GM18909 (cell line): Measurements from ENCODE around the gene MASP1.
A peak's percentile ranks its signal among the peaks of the same experiment; 100 is the strongest.

Experiments used
- ATAC-seq: cut with Tn5 transposase; IDR thresholded peaks from one replicate; pipeline ENCODE4 v1.9.1; 2021; ENCODE audit warnings: mild to moderate bottlenecking; ENCODE audit not compliant: unreplicated experiment, poor library complexity

MASP1 gene, protein sequence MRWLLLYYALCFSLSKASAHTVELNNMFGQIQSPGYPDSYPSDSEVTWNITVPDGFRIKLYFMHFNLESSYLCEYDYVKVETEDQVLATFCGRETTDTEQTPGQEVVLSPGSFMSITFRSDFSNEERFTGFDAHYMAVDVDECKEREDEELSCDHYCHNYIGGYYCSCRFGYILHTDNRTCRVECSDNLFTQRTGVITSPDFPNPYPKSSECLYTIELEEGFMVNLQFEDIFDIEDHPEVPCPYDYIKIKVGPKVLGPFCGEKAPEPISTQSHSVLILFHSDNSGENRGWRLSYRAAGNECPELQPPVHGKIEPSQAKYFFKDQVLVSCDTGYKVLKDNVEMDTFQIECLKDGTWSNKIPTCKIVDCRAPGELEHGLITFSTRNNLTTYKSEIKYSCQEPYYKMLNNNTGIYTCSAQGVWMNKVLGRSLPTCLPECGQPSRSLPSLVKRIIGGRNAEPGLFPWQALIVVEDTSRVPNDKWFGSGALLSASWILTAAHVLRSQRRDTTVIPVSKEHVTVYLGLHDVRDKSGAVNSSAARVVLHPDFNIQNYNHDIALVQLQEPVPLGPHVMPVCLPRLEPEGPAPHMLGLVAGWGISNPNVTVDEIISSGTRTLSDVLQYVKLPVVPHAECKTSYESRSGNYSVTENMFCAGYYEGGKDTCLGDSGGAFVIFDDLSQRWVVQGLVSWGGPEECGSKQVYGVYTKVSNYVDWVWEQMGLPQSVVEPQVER

DNA sequence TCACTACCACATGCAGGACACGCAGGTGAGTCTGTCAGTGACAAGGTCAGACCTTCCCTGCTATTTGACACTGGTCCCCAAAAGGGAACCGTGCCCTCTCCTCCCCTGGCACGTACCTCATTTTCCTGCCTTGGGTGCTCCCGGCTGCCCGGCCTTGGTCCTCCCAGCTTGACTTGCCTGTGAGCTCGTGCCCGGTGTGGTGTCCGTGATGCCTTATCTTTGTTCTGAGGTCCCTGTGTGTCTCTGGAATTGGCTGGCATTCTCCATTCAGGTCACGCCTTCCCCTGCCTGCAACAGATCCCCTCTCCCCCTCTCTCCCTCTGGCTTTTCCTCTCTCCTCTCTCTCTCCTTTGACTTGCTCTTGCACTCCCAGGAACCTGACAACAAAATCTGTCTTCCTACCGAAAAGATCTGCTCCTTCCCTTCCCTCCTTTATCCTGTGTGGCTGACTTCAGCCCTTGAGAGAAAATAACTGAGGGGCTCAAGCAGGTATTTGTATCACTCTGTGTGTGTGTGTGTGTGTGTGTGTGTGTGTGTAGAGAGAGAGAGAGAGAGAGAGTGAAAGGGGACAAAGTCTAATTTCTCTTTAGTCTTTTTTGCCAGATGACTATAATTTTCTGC is at the start of gene MASP1:
MASP1 (minus strand) TSS at position 226 of the 621 bp plus-strand sequence; CDS start at position 121, 105 bp downstream.
- no peak for ATAC-seq

DNA sequence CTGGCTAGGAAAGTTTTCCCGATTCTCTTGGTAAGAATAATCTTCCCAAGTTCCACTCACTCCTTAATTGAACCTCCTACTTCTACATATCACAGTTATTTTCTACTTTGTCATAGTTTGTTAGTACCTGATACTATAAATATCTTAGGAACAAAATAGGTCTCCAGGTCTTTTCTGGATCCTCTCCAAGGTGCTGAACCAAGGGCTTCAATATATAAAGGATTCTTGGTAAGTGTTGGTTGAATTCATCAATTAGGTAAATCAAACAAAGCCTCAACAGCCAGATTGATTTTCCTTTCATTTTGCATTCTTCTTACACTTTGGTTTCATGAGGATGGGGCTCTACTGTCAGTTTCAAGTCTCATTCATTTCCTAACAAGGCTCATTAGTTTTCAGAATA is 49.0 kb upstream of the MASP1 start:
- ATAC-seq, result no peak

DNA sequence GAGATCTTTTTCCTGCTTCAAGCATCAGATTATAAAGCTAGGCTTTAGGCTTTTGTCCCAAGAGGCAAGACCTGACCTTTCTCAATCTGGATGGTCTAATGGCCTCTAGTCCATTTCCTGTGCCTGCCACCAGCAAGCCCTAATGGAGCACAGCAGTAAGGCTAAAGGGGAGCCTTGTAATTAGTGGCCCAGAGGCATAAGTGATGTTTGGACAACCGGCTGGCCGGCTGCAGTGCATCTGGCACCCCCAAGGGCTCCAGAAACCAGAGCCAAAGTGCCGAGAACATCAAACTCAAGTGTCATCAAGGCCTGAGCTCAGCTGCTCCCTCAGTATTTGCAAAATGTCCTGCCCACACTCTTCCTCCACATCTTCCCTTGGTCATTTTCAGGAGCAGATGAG is 44.8 kb upstream of the MASP1 start:
- no peak for ATAC-seq

DNA sequence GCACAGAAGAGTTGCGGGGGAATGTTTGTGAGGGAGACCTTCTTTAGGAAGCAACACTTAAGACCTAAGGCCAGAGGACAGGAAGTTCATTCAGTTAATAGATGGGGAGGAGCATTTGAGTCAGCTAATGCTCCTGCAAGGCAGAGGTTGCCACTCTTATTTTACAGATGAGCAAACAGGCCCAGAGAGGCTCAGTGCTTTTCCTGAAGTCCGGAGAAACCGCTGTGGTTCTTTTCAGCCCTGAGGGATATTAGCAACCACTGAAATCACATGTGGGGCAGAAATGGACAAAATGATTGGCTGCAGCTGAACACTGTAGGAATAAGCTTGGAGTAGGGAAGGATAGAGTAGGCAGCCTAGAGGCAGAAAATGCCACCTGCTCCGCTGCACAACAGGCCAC is 43.4 kb upstream of the MASP1 start:
- no peak for ATAC-seq

DNA sequence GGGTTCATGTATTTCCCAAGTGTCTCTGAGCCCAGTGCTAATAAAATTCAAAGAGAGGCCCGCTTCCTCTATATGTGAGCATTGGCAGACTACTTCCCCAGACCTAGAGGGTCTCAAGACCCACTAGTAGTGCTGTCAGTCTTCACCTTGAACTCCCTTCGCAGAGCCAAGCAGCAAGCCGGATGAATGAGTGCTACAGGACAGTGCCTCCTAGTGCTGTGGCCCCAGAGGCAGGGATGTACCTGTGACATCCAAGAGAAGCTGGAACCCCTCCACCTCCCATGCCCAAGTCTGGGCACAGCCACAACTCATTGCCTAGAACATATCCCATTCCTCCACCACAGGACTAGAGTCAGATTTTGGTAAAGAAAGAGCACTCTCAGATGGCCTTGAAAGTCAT is 37.2 kb upstream of the MASP1 start:
- ATAC-seq, result no peak

DNA sequence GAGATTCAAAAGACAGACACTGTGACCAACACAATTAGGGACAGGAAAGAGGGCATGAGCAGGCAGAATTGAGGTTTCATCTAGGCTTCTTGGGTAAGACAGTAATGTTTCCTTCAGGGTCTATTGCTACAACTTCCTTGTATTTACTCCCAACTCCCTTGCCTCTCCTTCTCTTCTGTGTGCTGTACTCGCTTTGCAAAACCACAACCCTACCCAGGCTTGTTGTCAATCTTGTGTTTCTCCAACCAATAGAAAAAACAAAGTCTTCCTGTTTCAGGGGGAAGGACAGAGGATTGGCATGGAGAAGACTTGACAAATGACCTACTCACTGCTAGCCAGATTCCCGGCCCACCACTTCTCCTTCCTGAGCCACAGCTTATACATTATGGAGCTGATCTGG is 36.3 kb upstream of the MASP1 start:
- ATAC-seq, result no peak

DNA sequence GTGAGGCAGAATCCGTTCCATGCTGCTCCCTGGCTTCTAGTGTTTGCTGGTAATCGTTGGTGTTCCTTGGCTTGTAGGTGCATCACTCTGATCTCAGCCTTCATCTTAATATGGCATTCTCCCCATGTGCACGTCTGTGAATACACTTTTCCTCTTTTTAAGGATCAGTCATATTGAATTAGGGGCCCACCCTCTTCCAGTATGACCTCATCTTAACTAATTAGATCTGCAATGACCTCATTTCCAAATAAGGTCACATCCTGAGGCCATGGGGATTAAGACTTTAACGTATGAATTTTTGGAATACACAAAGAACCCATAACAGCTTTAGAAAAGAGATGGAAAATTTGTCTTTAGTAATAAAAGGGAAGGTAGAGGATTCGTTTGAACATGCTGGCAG is 34.1 kb upstream of the MASP1 start:
- ATAC-seq, result no peak

DNA sequence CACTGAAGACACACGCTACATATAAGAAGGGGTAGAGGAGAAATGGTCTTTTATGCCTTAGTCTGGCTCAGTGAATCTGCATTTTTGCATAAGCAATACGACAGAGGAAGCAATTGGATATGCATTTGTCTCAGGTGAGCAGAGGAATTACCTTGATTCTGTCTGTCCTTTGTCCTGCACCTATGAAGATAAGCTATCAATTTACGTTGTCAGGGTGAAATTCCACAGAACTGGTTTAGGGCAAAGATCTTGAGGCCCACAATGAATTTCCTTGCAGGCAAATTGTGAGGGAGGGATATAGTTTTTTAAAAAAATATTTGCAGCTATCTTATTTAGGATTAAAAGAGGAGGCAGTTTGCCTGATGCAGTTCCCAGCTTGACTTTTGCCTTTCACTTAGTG is 31.6 kb upstream of the MASP1 start:
- no peak for ATAC-seq

DNA sequence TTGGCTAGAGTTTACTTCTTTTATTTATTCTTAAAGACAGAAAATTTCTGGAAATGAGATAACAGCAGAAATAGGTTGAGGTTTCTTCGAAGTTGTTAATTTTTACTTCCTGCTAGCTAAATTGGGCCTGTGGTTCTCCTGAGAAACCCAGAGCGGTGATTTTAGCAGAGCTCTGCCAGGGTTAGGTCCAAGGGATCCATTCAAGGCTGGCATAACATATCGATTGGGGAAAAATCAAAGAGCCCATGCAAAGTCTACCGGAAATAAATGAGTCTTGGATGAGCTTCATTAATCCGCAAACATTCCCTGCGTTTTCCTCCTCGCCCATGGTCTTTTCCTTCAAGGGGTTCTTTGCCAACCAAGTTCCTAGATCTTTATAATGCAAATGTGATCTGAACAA is 30.8 kb upstream of the MASP1 start:
- no peak for ATAC-seq

DNA sequence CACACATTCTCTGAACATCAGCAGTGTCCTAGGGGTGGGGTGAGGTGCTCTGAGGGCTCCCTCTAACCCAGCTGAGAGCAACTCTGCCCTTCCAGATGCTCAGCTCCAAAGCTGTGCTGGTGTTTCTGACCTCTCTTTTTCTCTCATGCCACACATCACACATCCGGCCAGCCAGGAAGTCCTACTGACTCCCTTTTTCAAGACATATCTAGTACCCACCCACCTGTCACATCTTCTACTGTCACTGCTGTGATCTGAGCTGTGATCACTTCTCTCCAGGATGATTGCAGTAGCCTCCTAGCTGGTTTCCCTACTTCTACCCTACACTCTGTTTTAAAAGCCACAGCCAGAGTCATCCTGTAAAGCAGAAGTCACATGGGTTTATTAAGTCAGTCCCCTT is 30.2 kb upstream of the MASP1 start:
- ATAC-seq, result no peak

DNA sequence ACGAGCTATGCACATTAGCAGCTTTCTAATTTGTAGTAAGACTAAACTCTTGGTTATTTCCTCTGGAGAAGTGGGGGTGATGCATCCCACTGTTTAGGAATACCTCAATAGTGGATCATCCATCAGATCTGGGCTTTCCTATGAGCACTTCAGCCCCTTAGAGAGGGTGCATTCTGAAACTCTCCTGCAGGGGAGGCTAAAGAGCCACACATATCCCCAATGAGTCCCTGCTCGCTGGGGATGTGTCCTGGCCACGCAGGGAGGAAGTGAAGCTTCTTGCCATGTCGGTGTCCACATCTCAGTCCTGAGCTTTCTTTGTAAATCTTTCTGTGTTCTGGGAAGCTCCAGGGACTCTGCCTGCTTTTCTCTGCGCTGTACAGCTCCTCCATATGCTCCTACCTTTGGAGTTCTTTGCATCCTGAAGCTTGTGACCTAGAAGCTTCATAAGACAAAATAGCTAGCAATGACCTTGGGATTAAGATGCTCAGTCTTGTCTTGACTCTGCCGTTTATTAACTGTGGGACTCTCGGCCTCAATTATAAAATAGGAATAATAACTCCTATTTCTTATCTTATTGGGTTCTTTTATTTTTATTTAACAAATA is 28.3 kb upstream of the MASP1 start:
- ATAC-seq, result peak; percentile 87

DNA sequence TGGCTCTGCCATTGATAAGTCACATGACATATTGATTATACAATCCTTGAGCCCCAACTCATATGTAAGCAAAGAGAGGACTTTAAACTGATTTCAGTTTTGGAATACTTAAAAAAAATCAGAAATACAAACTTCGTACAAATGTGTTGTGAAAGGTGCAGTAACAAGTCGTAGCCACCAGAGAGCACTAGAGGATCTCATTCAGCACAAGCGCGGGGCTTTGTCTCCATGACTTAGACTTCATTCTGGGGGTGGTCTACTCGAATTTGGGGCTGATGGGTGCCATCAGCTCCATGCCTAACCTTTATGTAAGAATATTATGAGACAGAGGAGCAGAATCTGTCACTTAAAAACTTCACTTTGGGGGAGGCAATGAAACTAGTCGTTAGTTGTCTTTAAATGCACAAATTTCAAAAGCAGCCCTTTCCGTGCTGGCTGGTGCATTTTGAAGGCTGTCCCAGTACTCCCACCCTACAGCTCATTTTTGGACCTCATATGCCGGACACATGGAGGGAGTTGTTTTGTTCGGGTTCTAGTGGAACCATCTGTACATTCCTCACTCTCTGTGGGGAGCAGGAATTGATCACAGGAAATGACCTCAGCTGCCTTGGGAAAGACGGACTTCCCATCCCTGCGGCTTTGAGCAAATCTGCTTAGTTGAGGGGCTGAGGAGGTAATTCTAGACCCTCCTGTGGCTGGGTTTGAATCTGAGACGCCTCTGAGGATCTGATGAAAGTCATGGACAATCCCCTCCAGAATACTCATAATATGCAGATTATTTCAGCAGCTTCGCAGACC is 27.5 kb upstream of the MASP1 start:
- ATAC-seq, result no peak

DNA sequence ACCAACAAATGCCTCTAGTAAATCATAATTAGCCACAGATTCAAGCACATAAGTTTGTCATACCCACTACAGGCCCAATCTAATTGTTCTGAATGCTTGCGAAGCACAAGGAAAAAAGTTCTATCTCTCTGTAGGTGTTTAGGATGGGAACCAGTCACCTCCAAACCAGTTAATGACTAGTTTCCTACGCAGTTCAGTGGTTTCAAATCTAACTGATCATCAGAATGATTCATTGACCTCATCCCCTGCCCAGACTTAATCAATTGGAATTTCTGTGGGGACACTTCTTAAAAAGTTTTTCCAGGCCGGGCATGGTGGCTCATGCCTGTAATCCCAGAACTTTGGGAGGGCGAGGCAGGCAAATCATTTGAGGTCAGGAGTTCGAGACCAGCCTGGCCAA is 24.3 kb upstream of the MASP1 start:
- ATAC-seq, result no peak

DNA sequence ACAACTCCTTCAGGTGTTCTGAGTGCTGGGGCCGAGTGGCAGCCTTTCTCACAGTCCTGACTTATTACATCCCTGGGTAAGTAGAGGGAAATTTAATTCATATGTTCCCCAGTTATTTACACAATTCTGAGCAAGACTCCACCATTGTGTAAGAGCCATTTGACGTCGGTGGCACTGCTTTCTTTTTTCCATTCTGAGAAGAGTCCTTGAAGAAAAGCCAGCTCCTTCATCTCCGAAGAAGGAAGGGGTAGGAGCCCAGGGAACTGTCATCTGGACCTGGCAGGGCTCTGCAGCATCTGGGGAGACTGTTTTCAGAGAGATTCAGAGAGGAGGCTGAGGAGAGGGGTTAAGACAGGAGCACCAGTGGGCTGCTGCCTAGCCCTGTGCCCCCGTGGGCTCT is 22.6 kb upstream of the MASP1 start:
- ATAC-seq, result no peak

DNA sequence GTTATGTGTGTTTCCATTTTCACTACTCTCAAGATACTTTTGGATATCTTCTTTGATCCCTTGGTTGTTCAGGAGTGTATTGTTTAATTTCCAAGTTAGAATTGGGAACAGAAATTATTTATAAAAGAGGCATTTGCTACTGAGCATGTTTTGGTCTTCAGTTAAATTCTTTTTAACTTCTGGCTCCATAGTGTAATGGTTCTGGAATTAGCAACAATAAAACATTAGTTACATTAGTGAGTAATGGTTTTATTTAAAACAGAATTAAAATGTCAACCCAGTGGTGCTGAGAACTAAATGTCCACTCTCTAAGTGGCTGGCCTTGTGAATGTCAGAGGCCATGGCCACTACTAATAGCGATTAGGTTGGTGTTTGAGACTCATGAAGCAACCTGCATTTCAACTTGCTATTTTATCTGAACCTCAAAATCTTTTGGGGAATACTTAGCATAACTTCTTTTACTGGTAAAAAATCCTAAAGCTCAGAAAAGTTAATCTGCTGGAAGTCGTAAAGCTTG is 19.5 kb upstream of the MASP1 start:
- no peak for ATAC-seq

DNA sequence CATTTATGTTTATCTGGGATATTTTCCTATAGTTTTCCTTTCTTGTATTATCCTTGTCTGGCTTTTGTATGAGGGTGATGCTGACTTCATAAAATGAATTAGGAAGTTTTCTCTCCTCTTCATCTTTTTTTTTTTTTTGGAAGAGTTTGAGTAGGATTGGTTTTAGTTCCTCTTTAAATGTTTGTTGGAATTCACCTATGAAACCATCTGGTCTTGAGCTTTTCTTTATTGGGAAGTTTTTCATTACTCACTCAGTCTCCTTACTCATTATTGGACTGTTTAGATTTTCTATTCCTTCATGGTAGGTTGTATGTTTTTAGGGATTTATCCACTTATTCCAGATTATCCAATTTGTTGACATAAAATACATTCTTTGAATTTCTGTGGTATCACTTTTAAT is 18.7 kb upstream of the MASP1 start:
- ATAC-seq, result no peak

DNA sequence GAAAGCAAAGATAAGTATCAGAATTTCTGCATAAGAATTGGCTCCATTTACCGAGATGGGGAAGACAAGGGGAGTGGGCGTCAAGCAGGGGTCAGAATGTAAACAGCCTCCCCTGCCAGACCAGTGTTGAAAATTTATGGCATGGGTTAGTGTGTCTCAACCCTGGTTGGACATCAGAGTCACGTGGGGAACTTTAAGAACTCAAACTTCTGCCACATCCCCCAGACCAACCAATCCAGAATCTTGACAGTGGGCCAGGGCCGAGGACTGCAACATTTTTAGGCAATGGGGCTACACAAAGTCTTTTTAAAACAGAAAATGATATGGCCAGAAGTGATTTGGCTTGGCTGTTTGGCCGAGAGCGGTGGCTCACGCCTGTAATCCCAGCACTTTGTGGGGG is 14.3 kb upstream of the MASP1 start:
- ATAC-seq, result no peak

DNA sequence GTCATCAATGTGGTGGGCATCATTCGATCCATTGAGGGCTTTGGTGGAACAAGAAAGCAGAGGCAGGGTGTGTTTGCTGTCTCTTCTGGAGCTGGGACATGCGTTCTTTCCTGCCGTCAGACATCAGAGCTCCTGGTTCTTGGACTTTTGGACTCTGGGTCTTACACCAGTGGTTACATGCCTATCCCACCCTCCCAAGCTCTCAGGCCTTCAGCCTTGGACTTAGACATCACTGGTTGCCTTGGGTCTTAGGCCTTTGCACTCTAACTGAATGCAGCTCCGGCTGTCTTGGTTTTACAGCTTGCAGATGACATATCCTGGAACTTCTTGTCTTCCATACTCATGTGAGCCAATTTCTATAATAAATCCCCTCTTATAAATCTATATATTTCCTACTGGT is 8.1 kb upstream of the MASP1 start:
- ATAC-seq, result no peak

DNA sequence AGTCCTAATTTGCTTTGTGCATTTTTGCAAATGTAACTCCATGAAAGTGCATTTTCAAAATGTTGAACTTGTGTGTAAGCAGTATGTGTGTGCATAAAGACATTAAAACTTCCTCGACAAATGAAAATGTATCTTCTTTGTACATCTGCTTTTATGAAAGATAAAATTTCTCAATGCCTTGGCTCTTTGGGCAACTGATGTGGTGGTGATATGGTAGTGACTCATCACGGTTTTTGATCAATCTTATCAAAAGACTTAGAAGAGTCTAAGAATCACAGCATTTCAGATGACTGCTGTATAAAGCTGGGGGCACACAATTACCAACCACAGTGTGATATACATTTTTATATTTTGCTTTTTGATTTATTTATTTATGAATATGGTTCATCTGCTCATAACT is 5.4 kb upstream of the MASP1 start:
- ATAC-seq, result no peak

DNA sequence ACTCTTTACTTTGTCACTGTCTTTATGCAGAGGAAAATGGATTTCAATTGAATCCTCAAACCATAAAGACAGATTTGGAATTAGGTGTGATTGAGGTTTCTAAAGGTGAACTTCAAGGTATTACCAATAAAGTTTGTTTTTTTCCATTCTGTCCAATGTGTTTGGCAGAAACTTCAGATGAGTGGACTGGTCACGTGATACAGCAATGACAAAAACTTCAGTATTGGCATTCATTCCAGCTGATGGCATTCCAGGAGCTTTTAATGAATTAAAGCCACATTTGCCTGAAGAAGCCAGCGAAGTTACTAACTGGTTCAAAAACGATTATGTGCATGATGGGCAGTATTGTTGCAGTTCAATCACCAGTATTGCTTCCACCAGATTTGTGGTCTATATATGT is 4.5 kb upstream of the MASP1 start:
- no peak for ATAC-seq
